ENCODE data around the gene MORN1.
A peak's percentile ranks its signal among the peaks of the same experiment; 100 is the strongest.
"Not testable (repeated sequence)": the region's sequence is repeated elsewhere in the genome, so short reads cannot be mapped to it uniquely, and the experiment has no call there.

The MORN1 gene

GRCh38 chr1:2303016-2303775 lies 88.2 kb downstream of the MORN1 start:
- DNase-seq, result no peak

- DNase-seq, result no peak
Measured at GRCh38 chr1:2302292-2302925, 88.9 kb downstream of the MORN1 start.

DNA sequence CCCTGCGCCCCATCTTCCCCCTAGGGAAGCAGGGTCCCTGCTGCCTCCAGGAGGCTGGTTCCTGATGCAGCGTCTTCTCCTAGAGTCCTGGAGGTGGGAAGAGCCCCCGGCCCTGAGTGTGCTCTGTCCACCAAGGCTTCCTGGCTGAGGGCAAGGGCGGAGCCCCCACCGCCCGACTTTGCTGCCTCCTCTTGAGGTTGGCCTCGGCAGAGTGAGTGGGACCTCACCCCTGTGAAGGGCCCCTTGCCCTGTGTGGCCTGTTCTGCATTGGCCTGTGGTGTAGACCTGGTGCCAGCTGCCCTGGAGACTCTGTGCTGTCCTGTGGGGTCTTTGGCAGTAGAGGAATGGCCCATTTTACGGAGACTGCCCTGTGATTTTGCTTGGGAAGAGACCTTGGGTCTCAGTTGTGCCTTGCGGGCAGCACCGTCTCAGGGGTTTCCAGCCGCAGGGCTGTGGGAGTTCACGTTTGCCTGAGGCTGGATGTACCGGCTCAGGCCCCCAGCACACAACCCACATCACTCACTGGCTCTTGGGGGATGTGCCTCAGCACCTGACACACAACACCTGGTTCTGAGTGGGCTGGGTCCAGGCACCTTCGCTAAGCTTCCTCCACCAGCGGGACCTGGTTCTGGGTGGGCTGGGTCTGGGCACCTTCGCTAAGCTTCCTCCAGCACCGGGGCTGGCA lies 89.6 kb downstream of the MORN1 start:
- DNase-seq, result no peak

GRCh38 chr1:2300851-2301606 lies 90.3 kb downstream of the MORN1 start:
- DNase-seq, result peak; percentile 80

GRCh38 chr1:2300004-2300771 lies 91.2 kb downstream of the MORN1 start:
- DNase-seq, result peak; percentile 36

GRCh38 chr1:2299131-2299627 lies 92.2 kb downstream of the MORN1 start:
- DNase-seq, result no peak

GRCh38 chr1:2298685-2299084 lies 92.7 kb downstream of the MORN1 start:
- no peak for DNase-seq

DNA sequence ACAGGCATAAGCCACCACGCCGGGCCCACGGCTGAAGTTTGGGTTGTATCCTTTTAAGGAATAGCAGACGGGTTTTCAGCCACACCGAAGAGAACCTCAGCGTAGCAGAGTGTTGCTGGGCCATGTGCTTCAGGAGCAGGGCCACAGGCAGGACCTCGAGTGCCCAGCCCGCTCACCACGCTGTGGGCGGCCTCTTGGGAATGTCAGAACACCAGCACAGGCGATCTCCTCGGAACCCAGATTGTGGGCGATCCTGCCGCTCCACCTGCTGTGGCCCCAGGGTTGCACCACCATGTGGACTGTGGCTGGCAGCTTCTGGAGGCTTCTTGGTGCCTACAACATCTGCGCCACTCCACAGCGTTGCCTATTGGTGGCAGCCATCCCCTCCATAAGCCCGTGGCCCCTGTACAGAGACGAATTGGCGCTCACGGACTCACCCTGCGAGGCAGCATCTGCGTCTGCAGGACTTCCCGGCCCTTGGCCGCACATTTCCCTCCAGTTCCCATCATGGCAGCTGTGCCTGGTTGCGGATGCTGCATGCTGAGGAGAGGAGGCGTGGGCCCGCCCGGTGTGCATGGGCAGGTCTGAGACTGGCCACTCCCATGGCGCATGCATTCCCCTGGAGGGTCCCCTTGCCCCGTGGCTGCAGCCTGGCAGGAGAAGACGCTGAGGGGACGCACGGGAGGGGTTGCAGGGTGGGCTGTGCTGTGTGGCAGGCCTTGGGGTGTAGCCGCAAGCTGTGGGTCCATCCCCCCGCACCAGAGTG lies 93.9 kb downstream of the MORN1 start:
- no peak for DNase-seq

DNA sequence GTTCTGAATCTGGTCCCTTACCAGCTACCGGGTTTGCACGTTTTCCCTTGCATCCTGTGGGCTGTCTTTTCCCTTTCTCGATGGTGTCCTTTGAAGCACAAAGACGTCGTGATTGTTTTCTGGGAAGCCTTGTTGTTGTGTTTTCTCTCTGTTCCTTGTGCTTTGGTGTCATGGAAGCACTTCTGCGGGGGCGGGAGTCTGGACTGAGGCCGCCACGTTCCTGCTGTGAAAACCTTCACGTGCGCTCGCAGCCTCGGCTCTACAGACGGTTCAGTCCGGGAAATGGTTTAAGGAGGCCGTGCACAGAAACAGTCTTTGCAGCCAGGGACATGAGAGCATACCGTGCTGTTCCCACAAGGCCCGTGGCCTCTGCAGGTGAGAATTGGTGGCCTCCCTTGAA lies 94.7 kb downstream of the MORN1 start:
- DNase-seq, result no peak

DNA sequence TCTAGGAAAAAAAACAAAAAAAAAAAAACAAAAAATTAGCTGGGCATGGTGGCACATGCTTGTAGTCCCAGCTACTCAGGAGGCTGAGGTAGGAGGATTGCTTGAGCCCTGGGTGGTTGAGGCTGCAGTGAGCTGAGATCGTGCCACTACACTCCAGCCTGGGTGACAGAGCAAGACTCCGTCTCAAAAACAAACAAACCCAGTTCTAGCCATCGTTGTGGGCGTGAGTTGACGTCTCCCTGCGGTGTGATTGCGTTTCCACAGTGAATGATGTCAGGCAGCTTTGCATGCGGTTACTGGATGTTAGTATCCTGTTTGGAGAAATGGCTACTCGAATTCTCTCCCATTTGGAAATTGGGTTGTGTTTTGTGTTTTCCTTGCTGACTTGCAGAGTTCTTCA lies 95.1 kb downstream of the MORN1 start:
- not testable (repeated sequence) for DNase-seq

GRCh38 chr1:2295526-2295925 lies 95.8 kb downstream of the MORN1 start:
- no peak for DNase-seq

DNA sequence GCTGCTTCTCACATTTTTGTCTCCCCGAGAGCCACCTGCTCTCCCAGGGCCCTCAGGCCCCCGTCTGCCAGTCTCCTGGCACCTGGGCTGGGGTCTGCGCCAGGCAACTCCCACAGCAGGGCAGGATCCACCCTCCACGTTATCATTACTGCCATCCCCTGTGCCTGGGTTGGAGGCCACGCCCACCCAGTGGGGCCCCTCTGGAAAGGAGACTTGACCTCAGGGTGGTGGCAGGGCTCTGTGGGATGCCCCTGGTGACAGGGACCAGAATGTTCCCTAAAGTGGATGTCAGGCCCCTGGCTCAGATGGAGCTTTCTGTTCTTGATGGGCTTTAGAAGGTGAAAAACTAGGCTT lies 96.7 kb downstream of the MORN1 start:
- DNase-seq, result no peak

- peak; percentile 43 for DNase-seq
Measured at GRCh38 chr1:2294033-2294724, 97.2 kb downstream of the MORN1 start.

DNA sequence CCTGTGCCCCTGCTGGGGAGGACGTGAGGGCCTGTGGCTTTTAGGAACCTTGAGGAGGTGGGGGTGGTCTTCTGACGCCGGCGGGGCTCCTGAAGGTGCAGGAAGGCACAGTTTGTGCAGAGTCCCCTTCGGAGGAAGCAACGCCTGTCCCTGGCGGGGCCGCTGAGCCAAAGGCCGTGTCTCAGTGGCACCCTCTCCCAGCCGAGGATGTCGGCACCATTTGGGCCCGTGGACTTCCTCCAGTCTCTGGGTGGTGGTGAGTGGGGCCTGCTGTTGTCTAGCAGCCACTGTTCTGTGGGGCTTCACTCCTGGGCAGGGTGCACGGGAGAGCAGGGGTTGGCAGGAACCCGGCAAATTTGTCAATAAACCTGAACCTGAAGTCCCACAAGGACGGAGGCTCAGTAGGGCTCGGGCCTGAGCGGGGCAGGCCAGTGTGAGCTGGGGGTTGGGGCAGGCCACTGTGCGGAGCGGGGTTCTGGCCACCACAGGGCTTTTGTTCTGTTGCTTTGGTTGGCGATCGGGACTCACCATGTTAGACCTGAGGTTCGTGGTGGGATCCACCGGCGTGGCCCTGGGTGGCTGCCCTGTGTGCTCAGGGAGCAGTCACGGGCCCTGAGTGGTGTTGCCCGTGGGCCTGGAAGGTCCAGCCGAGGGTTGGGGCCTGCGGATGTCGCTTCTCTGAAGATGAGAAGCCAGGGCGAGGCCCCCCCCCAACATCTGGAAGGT lies 98.5 kb downstream of the MORN1 start:
- DNase-seq, result no peak

DNA sequence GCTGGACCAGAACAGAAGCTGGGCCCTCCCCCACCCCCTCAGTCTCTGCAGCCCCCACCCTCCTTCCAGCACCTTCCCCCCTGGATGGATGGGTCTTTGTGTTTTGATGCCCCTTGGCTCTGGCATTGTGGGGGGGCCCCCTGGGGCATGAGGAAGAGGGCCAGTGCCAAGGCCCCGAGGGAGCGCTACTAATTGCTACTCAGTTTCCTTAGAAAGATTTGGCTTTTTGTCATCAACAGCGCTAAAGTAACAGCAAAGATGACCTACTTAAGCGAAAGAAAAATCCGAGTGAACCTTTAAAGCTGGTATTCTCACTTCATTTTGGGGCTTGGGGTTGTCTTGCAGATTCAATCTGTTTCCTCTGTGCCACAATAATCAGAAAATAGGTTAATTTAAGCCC lies 99.8 kb downstream of the MORN1 start:
- DNase-seq, result no peak

DNA sequence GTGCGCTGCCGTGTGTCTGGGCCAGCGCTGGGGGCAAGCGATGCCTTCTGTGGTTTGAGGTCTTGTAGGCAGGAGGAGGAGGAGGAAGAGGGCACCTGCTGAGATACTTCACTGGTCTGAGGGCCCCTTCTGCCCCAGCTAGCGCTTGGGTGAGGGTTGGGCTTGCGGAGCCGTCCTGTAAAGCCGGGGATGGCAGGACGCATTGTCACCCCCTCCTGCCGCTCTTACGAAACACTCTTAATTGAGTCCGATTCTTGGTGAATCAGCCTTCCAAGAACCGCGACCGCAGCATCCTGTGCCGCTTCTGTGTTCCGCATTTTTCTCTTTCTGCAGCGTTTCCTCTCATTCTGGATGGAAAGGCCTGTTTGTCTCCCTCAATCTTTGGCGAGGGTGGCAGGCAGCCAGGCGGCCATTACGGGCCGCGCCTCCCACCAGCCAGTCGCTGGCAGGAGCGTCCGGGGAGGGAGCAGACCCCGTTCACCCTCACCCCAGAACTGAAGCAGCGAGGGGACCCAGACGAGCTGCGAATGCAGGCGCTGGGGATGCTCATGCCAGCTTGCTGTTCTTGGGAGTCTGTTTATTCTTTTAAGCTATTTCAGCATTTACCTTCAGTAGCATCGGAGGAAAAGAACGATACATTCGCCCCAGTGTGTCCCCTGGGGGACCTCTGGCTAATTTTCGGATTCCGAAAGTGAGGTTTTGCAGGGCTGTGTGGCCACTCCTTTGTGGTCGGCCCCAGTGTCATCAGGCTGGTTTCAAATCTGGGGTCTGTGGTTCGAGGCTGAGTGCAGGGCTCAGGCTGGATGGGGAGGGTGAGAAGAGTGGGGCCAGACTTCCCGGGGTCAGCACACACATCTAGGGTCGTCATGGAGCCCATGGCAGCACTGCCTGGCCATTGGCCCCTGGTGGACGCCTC lies 100.5 kb downstream of the MORN1 start:
- peak; percentile 99 for DNase-seq

- DNase-seq, result no peak
Measured at GRCh38 chr1:2290171-2290578, 101.2 kb downstream of the MORN1 start.

GRCh38 chr1:2289607-2290006 lies 101.7 kb downstream of the MORN1 start:
- no peak for DNase-seq

Data from fibroblast of skin of back (primary cell).